IMR-90 (cell line): ENCODE data around the gene DNAJB7. TPM values are rescaled to one million over a fixed set of nuclear protein-coding genes. Genes with fewer than 3 reads are reported as not detected.

ENCODE experiments used
- ATAC-seq: fragments of 200-7000 bp; cut with Tn5 transposase; 2 replicates; pipeline ENCODE4 v1.9.1; 2020; ENCODE audit warnings: low read depth, mild to moderate bottlenecking, moderate library complexity
- BruUV-seq: library from RNA; stranded (reverse); fragments of 400-500 nt; replicated peaks from 2 replicates; lab custom pipeline; 2021; lab: Mats Ljungman, UMichigan
- CTCF ChIA-PET: fragments of 300-600 bp; formaldehyde crosslinking; extraction: SDS; loops from one replicate; lab custom pipeline; 2021; ENCODE audit warnings: antibody characterized with exemption; lab: Yijun Ruan, JAX
- POLR2A ChIA-PET: fragments of 300-600 bp; sonication (Branson Sonifier 250); formaldehyde crosslinking; loops from one replicate; lab custom pipeline; 2022; ENCODE audit warnings: antibody characterized with exemption; ENCODE audit not compliant: unreplicated experiment; lab: Charles Lee
- DNase-seq: peaks from one replicate; pipeline ENCODE4 v3.0.0; 2013
- H2AFZ ChIP-seq: replicated peaks from 2 replicates; pipeline ENCODE3; 2013; ENCODE audit warnings: low read length, mild to moderate bottlenecking; ENCODE audit not compliant: poor library complexity
- H2AK5ac ChIP-seq: 2 replicates; pipeline ENCODE4 v1.6.1; 2013; ENCODE audit warnings: low read depth, low read length, inconsistent platforms
- H2AK9ac ChIP-seq: replicated peaks from 2 replicates; pipeline ENCODE3; 2013; ENCODE audit warnings: mild to moderate bottlenecking, low read depth, low read length, moderate library complexity; ENCODE audit not compliant: poor library complexity
- H2BK120ac ChIP-seq: 2 replicates; pipeline ENCODE4 v1.6.1; 2013; ENCODE audit warnings: low read depth, low read length, inconsistent platforms
- H2BK15ac ChIP-seq: 3 replicates; pipeline ENCODE4 v1.6.1; 2013; ENCODE audit warnings: low read depth, low read length, inconsistent platforms
- H2BK20ac ChIP-seq: 2 replicates; pipeline ENCODE4 v1.6.1; 2013; ENCODE audit warnings: low read depth, mild to moderate bottlenecking, inconsistent platforms, low read length, moderate library complexity
- H2BK5ac ChIP-seq: 2 replicates; pipeline ENCODE4 v1.6.1; 2013; ENCODE audit warnings: mild to moderate bottlenecking, low read depth, low read length, inconsistent platforms; ENCODE audit not compliant: poor library complexity, severe bottlenecking
- H3K14ac ChIP-seq: replicated peaks from 2 replicates; pipeline ENCODE4 v1.6.1; 2013; ENCODE audit warnings: low read depth, low read length, inconsistent platforms
- H3K18ac ChIP-seq: 2 replicates; pipeline ENCODE4 v1.6.1; 2013; ENCODE audit warnings: low read depth, low read length, control low read depth
- H3K23ac ChIP-seq: 2 replicates; pipeline ENCODE4 v1.6.1; 2013; ENCODE audit warnings: low read depth, low read length, inconsistent platforms
- H3K27ac ChIP-seq: 2 replicates; pipeline ENCODE4 v1.5.1; 2013; ENCODE audit warnings: mild to moderate bottlenecking, control low read depth, low read length; ENCODE audit not compliant: insufficient read depth
- H3K27me3 ChIP-seq: 2 replicates; pipeline ENCODE4 v1.6.1; 2013; ENCODE audit warnings: low read length; ENCODE audit not compliant: control insufficient read depth, insufficient read depth
- H3K36me3 ChIP-seq: 2 replicates; pipeline ENCODE4 v1.6.1; 2013; ENCODE audit warnings: low read length, mixed read lengths; ENCODE audit not compliant: control insufficient read depth, insufficient read depth
- H3K4ac ChIP-seq: 2 replicates; pipeline ENCODE4 v1.6.1; 2013; ENCODE audit warnings: low read depth, low read length, inconsistent platforms
- H3K4me1 ChIP-seq: 2 replicates; pipeline ENCODE4 v1.6.1; 2013; ENCODE audit warnings: low read length, mixed read lengths; ENCODE audit not compliant: control insufficient read depth, insufficient read depth
- H3K4me2 ChIP-seq: 2 replicates; pipeline ENCODE4 v1.6.1; 2013; ENCODE audit warnings: low read depth, mild to moderate bottlenecking, control low read depth, low read length, moderate library complexity
- H3K4me3 ChIP-seq: 2 replicates; pipeline ENCODE4 v1.5.1; 2013; ENCODE audit warnings: low read depth, mild to moderate bottlenecking, control low read depth, low read length, moderate library complexity; ENCODE audit not compliant: insufficient read depth
- H3K56ac ChIP-seq: 2 replicates; pipeline ENCODE4 v1.6.1; 2013; ENCODE audit warnings: low read length, inconsistent platforms; ENCODE audit not compliant: insufficient read depth; ENCODE audit errors: extremely low read depth
- H3K79me1 ChIP-seq, 2 experiments: 2 replicates each; pipeline ENCODE4 v1.6.1; 2013; ENCODE audit warnings: low read length in 2 of 2, inconsistent platforms in 1 of 2, low read depth in 1 of 2
- H3K9ac ChIP-seq: 2 replicates; pipeline ENCODE4 v1.6.1; 2013; ENCODE audit warnings: low read depth, low read length, control low read depth
- H3K9me1 ChIP-seq: 2 replicates; pipeline ENCODE4 v1.6.1; 2013; ENCODE audit warnings: low read length, inconsistent platforms; ENCODE audit not compliant: insufficient read depth
- H3K9me3 ChIP-seq: 2 replicates; pipeline ENCODE4 v1.6.1; 2013; ENCODE audit warnings: low read length; ENCODE audit not compliant: control insufficient read depth, insufficient read depth
- H4K20me1 ChIP-seq: 2 replicates; pipeline ENCODE4 v1.6.1; 2013; ENCODE audit warnings: low read length, inconsistent platforms; ENCODE audit not compliant: insufficient read depth
- H4K5ac ChIP-seq: 2 replicates; pipeline ENCODE4 v1.6.1; 2013; ENCODE audit warnings: mild to moderate bottlenecking, low read depth, low read length, control low read depth
- H4K8ac ChIP-seq, 2 experiments: 2 replicates each; pipeline ENCODE4 v1.6.1; 2013; ENCODE audit warnings: low read depth in 2 of 2, low read length in 2 of 2, control low read depth in 1 of 2, inconsistent platforms in 1 of 2
- H4K91ac ChIP-seq: 2 replicates; pipeline ENCODE4 v1.6.1; 2013; ENCODE audit warnings: low read depth, low read length, inconsistent platforms; ENCODE audit not compliant: insufficient read depth
- BHLHE40 ChIP-seq: fragments of 150-350 bp; IDR thresholded peaks from 2 replicates; pipeline ENCODE4 v1.6.1; 2016; ENCODE audit warnings: mild to moderate bottlenecking, low read depth, low read length
- CHD1 ChIP-seq: IDR thresholded peaks from 2 replicates; pipeline ENCODE4 v1.6.1; 2012; ENCODE audit warnings: low read depth, low read length, improper control_type of control experiment
- MAFK ChIP-seq: IDR thresholded peaks from 2 replicates; pipeline ENCODE4 v1.6.1; 2012; ENCODE audit warnings: low read depth, low read length, improper control_type of control experiment
- MAZ ChIP-seq: IDR thresholded peaks from 2 replicates; pipeline ENCODE4 v1.6.1; 2012; ENCODE audit warnings: low read depth, mild to moderate bottlenecking, low read length, improper control_type of control experiment, moderate library complexity, borderline replicate concordance
- MXI1 ChIP-seq: IDR thresholded peaks from 2 replicates; pipeline ENCODE4 v1.6.1; 2012; ENCODE audit warnings: low read depth, mild to moderate bottlenecking, low read length, moderate library complexity, borderline replicate concordance
- RCOR1 ChIP-seq: IDR thresholded peaks from 2 replicates; pipeline ENCODE4 v1.6.1; 2012; ENCODE audit warnings: mild to moderate bottlenecking, low read length, improper control_type of control experiment; ENCODE audit not compliant: insufficient replicate concordance
- SMC3 ChIP-seq: fragments of 150-350 bp; IDR thresholded peaks from 2 replicates; pipeline ENCODE4 v1.6.1; 2016; ENCODE audit warnings: low read depth, mild to moderate bottlenecking, antibody characterized with exemption, low read length, moderate library complexity
- WGBS, 2 experiments: methylation state at CpG; one replicate each; pipeline versions ENCODE4 v1.1.5 to v1.1.7; 2013; ENCODE audit warnings: missing lambda C conversion rate in 2 of 2; ENCODE audit not compliant: insufficient read length in 1 of 2; ENCODE audit errors: extremely low coverage in 2 of 2; 5-methylcytosine and 5-hydroxymethylcytosine counted together
- dilution Hi-C: fragments of 300-500 bp; cut with HindIII; formaldehyde crosslinking; loops from one replicate; pipeline ENCODE4 v1.14.3; 2018; ENCODE audit warnings: low sequenced_read_pairs; ENCODE audit not compliant: unreplicated experiment
- in situ Hi-C: fragments of 300-500 bp; cut with MboI; formaldehyde crosslinking; loops from 3 replicates; pipeline ENCODE4 v1.14.3; 2019; ENCODE audit warnings: low sequenced_read_pairs, inconsistent platforms, mixed read lengths
- intact Hi-C: fragments of 100-400 bp; cut with micrococcal nuclease; formaldehyde crosslinking; loops from 2 replicates; pipeline ENCODE4 v1.10.0; 2022
- polyA plus RNA-seq, 3 experiments: library from polyadenylated mRNA; depleted of rRNA; stranded (reverse); fragments of >200 nt; gene quantifications; 2 replicates each; pipeline ENCODE4 v1.2.3, GENCODE V29; 2012; ENCODE audit warnings: low replicate concordance in 1 of 3
- total RNA-seq: library from RNA; depleted of rRNA; stranded (reverse); fragments of >200 nt; gene quantifications from 2 replicates; pipeline ENCODE4 v1.2.3, GENCODE V29; 2012
- TF ChIP-seq, protein P1 (sequence below): fragments of 150-350 bp; IDR thresholded peaks from 2 replicates; pipeline ENCODE4 v1.6.1; 2017; ENCODE audit warnings: mild to moderate bottlenecking, antibody characterized with exemption, low read length, low read depth
- TF ChIP-seq, protein P2 (sequence below): fragments of 150-350 bp; IDR thresholded peaks from 2 replicates; pipeline ENCODE4 v1.6.1; 2016; ENCODE audit warnings: low read depth, mild to moderate bottlenecking, low read length, moderate library complexity, borderline replicate concordance
- TF ChIP-seq, protein P3 (sequence below): conservative IDR thresholded peaks from 2 replicates; pipeline ENCODE4 v1.5.1; 2012; ENCODE audit warnings: mild to moderate bottlenecking, low read depth, low read length, improper control_type of control experiment

DNAJB7 gene
- total and polyA plus RNA-seq, 2 of the 4 experiments (the other 2 are of a cell fraction): not detected

DNA sequence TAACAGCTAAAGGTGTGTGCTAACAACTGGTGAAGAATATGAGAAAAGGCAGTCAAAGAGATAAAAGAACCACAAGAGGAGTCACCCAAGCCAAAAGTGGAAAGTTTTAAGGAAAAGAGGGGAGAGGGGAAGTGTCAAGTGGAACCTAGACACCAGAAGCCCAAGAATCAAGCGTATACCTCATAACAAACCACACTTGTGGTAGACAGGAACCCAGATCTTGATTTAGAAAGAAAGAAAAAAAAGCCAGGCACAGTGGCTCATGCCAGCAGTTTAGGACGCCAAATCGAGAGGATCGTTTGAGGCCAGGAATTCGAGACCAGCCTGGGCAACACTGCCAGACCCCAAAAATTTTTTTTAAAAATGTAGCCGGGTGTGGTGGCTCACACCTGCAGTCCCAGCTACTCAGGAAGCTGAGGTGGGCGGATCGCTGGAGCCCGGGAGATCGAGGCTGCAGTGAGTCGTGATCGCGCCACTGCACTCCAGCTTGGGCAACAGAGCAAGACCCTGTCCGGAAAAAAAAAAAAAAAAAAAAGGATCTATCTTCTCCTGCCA lies 43.6 kb downstream of the DNAJB7 start (continued):
- TF ChIP-seq MAFK: no peak

DNA sequence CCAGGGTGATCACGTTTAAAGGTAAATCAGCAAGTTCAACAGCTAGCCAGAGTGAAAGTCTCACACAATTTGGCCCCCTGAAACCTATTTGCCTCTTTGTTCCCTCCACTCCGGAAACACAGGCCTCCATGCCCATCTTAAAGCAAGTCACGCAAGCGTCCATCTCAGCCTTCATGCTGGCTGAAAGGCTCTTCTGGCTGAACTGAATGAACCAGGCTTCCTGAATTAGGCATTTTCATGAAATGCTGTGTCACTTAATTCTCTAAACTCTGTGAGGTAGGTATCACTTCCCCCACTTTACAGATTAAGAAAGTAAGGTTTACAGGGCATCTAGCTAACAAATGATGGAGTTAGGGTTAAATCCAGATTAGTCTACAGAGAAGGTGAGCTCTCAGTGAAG lies 44.2 kb downstream of the DNAJB7 start:
- H3K27me3 ChIP-seq: no peaks in the 10 kb centered on the region
- in situ Hi-C loops (no loop called here), dilution Hi-C loops (no loop called here), intact Hi-C loops (loop anchor here (2.0 kb wide), 1 partner anchor 135 kb away; no protein-coding TSS in a partner anchor)
- H3K18ac ChIP-seq: no peak overlapping the region
- TF ChIP-seq, protein P1, sequence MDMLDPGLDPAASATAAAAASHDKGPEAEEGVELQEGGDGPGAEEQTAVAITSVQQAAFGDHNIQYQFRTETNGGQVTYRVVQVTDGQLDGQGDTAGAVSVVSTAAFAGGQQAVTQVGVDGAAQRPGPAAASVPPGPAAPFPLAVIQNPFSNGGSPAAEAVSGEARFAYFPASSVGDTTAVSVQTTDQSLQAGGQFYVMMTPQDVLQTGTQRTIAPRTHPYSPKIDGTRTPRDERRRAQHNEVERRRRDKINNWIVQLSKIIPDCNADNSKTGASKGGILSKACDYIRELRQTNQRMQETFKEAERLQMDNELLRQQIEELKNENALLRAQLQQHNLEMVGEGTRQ: no peak
- no peak for TF ChIP-seq SMC3
- no peak for TF ChIP-seq CHD1
- TF ChIP-seq, protein P2, sequence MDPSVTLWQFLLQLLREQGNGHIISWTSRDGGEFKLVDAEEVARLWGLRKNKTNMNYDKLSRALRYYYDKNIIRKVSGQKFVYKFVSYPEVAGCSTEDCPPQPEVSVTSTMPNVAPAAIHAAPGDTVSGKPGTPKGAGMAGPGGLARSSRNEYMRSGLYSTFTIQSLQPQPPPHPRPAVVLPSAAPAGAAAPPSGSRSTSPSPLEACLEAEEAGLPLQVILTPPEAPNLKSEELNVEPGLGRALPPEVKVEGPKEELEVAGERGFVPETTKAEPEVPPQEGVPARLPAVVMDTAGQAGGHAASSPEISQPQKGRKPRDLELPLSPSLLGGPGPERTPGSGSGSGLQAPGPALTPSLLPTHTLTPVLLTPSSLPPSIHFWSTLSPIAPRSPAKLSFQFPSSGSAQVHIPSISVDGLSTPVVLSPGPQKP: no peak
- TF ChIP-seq BHLHE40: no peak
- no peak for TF ChIP-seq RCOR1
- no peak for TF ChIP-seq MAZ
- TF ChIP-seq, protein P3, sequence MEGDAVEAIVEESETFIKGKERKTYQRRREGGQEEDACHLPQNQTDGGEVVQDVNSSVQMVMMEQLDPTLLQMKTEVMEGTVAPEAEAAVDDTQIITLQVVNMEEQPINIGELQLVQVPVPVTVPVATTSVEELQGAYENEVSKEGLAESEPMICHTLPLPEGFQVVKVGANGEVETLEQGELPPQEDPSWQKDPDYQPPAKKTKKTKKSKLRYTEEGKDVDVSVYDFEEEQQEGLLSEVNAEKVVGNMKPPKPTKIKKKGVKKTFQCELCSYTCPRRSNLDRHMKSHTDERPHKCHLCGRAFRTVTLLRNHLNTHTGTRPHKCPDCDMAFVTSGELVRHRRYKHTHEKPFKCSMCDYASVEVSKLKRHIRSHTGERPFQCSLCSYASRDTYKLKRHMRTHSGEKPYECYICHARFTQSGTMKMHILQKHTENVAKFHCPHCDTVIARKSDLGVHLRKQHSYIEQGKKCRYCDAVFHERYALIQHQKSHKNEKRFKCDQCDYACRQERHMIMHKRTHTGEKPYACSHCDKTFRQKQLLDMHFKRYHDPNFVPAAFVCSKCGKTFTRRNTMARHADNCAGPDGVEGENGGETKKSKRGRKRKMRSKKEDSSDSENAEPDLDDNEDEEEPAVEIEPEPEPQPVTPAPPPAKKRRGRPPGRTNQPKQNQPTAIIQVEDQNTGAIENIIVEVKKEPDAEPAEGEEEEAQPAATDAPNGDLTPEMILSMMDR: no peak
- no peak for TF ChIP-seq MXI1
- H2BK20ac ChIP-seq: no peak overlapping the region
- H3K4me2 ChIP-seq: peak overlapping the region; percentile 97
- H3K56ac ChIP-seq: no peak overlapping the region
- H2BK120ac ChIP-seq: no peak overlapping the region
- no peak overlapping the region for H2AK5ac ChIP-seq
- POLR2A ChIA-PET: no interaction called here
- no peak overlapping the region for H2AK9ac ChIP-seq
- H3K9me3 ChIP-seq: no peaks in the 10 kb centered on the region
- peaks cover 9% of the 10 kb centered on the region for H3K9me1 ChIP-seq
- H4K5ac ChIP-seq: no peak overlapping the region
- no peaks in the 10 kb centered on the region for H3K36me3 ChIP-seq
- H4K91ac ChIP-seq: no peak overlapping the region
- no peak overlapping the region for H2BK5ac ChIP-seq
- WGBS, 2 experiments: 100% methylated on average over 2 of the region's 4 CpGs; no CpG with 5 or more reads in 1 of the 2 experiments
- H3K23ac ChIP-seq: peak overlapping the region; percentile 69; the same call in 1 of the 2 replicates
- DNase-seq: no peak
- H2BK15ac ChIP-seq: no peak overlapping the region
- H3K9ac ChIP-seq: no peak overlapping the region
- H3K14ac ChIP-seq: no peak overlapping the region
- H3K4me3 ChIP-seq: no peak overlapping the region
- H3K4ac ChIP-seq: no peak overlapping the region
- H3K79me1 ChIP-seq: peaks cover 39% of the 10 kb centered on the region in 2 experiments
- no TSS peak for BruUV-seq
- H3K27ac ChIP-seq: no peak overlapping the region
- no peak for ATAC-seq
- CTCF ChIA-PET: interaction anchor here (1.1 kb wide), 1 partner anchor 8 kb away, joined by 3 read pairs; no protein-coding TSS in a partner anchor
- no peak overlapping the region for H2AFZ ChIP-seq
- H3K4me1 ChIP-seq: no peaks in the 10 kb centered on the region
- no peak overlapping the region for H4K8ac ChIP-seq
- no peaks in the 10 kb centered on the region; the same call in 1 of the 2 replicates for H4K20me1 ChIP-seq
